Measurements from ENCODE around the gene PURA.

DNA sequence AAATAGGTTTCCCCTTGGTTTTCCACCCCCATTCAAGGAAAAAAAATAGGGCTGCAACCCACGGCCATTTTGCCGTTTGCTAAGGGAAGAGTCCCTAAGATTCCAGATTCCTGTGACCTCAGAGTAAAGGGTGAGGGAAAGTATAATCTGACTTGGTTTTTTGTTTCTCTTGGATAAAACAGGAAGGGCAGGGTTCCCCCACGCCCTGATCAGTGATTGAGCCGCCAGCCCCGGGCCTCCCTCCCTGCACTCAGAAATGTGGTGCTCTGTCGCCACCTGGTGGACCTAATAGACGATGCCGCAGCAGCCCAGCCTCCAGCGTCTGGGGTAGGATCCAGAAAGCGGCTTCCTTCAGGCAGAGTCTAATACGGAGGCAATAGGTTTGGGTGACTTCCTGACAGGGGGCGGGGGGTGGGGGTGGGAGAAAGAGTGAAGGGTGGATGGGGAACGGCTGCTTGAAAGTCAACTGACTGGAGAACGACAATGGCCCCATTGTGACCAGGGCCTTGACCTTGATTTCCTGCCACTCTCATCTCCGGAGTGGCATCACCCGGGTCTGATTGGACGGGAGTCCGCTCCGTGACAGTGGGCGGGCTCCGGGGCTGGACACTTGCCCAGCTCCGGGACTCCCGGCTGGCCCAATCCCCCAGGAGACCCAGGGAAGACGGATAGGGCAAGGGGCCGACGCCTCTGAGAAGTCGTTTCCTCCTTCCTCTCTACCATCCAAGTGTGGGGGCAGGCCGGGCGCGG is 43.3 kb downstream of the PURA start:
- TF ChIP-seq POLR2A (IDR thresholded peaks at IDR 0.05; ENCODE audit: low read depth, low read length) (no peak), POLR2AphosphoS5 (IDR thresholded peaks at IDR 0.05; ENCODE audit: low read depth, low read length) (no peak)

All from GM12892 (cell line).